AG10803 (cell line): Measurements from ENCODE around the gene DLG2.

ENCODE experiments used
- DNase-seq: peaks from one replicate; pipeline ENCODE4 v3.0.0; 2010; ENCODE audit warnings: low read depth
- H3K4me3 ChIP-seq: 2 replicates; pipeline ENCODE4 v1.5.1; 2011; ENCODE audit warnings: mild to moderate bottlenecking, low read length, control low read depth
- TF ChIP-seq, protein P1 (sequence below): conservative IDR thresholded peaks from 2 replicates; pipeline ENCODE4 v1.5.1; 2011; ENCODE audit warnings: mild to moderate bottlenecking, low read length, control low read depth, inconsistent platforms

Gene DLG2

DNA sequence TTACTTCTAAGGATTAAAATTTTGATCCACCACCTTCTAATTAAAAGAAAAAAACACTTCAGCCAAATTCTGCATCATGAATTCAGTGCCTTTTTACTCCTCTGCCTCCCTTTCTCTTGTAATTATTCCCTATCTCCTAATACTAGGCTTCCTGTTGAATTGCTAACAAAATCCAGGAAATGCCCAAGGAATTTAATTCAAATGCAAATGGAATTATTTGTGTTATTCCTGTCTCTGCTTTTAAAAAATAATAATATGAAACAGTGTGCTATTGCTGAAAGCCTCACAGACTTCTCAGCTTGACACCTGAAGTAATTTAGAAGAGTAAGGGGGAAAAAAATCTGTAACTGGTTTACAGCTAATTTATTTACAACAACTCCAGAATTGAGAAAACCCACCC, 85.5 kb downstream of the DLG2 start:
- no peak overlapping the region for H3K4me3 ChIP-seq
- no peak for DNase-seq
- TF ChIP-seq, protein P1, sequence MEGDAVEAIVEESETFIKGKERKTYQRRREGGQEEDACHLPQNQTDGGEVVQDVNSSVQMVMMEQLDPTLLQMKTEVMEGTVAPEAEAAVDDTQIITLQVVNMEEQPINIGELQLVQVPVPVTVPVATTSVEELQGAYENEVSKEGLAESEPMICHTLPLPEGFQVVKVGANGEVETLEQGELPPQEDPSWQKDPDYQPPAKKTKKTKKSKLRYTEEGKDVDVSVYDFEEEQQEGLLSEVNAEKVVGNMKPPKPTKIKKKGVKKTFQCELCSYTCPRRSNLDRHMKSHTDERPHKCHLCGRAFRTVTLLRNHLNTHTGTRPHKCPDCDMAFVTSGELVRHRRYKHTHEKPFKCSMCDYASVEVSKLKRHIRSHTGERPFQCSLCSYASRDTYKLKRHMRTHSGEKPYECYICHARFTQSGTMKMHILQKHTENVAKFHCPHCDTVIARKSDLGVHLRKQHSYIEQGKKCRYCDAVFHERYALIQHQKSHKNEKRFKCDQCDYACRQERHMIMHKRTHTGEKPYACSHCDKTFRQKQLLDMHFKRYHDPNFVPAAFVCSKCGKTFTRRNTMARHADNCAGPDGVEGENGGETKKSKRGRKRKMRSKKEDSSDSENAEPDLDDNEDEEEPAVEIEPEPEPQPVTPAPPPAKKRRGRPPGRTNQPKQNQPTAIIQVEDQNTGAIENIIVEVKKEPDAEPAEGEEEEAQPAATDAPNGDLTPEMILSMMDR: no peak

DNA sequence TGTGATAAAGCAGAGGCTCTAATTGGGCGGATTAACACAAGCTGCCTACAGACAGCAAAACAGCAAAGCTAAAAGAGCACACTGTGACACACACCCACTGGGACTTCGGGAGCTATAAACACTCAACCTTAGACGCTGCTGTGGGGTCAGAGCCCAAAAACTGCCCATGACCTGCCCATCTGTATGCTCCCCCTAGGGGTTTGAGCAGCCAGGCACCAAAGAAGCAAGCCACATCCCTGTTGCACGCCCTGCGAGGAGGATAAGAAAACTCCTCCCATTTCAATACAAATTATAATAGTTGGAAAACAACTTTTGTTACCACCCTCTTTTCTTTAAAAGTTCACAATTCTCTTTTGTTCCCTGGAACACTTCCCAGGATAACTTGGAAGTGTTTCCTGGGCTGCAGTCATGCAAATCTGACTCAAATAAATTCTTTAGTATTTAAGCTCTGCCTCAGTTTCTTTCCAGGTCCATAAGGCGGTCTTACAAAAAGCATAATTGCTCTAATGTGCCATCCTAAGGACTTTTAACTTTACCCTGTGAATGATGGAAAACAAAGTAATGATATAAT, 86.4 kb downstream of the DLG2 start:
- DNase-seq: no peak
- no peak overlapping the region for H3K4me3 ChIP-seq
- TF ChIP-seq, protein P1: no peak

DNA sequence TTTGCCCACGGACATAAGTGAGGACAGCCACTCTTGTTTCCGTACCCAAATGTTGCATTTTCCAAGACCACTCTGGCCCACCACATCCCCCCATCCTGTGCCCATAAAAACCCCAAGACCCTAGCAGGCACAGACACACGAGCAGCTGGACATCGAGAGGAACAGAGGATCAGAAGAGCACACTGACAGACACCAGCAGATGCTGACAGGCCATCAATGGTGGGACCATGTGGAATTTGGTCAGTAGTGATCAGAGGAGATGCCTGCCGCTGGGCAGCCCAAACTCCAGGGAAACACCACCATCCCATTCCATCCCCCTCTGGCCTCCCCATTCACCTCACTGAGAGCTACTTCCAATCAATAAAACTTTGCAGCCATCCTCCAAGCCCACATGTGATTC, 87.0 kb downstream of the DLG2 start:
- H3K4me3 ChIP-seq: no peak overlapping the region

DNA sequence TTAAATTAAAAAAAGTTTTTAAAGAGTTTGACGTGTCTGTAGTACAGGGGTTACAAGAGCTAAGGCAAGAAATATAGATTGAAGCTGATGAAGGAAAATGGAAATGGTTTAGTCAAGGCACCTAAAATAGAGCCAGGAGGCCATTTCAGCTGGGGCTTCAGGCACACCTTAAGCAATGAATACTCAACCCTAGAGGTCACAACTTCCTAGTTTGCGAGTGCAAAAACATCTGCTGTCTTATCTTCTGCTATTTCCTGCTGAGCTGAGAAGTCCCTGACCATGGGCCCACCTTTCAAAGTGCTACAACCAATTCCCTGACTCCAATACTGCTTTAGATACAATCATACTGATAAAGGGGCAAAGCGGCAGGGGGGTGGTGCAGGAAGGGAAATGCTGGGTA, 87.4 kb downstream of the DLG2 start:
- DNase-seq: no peak
- TF ChIP-seq, protein P1: no peak
- H3K4me3 ChIP-seq: no peak overlapping the region

More for the DNA sequence above, 87.0 kb downstream of the DLG2 start:
- DNase-seq: no peak
- TF ChIP-seq, protein P1: no peak

DNA sequence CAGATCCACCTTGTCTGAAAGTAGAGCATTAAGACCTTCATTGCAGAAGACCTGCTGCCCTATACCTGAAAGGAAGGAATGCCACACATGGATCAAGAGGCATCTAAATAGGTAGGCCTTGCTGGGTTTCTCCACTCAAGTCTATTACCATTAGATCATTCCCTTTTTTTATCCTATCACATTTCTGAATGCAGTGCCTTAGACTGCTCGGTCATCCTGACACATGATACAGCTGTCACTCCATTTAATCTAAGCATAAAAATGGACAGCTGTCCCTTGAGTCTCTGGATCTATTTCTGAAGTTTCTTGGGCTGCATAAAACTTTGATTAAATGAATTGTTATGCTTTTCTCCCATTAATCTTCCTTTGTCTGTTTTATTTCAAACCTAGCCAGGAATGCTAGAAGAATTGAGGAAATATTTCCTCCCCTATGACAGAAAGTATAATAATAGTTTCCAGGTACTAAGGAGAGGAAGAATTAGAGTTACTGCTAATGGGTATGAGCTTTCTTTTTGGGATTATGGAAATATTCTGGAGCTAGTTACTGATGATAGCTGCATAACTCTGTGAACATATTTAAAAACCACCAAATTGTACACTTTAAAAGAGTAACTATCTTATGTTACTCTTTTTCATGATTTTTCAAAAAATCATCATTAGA, 88.0 kb downstream of the DLG2 start:
- no peak overlapping the region for H3K4me3 ChIP-seq
- TF ChIP-seq, protein P1: no peak
- no peak for DNase-seq

DNA sequence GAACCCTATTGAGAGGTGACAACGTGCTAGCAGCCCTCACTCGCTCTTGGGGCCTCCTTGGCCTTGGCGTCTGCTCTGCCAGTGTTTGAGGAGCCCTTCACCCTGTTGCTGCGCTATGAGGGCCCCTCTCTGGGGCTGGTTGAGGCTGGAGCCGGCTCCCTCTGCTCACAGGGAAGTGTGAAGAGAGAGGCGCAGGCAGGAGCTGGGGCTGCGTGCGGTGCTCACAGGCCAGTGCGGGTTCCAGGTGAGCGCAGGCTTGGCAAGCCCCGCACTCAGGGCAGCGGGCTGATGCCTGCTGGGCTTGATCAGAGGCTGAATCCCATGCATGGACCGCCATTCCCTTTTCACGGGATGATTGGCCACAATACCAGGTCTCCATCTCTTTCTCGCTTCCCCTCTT, 90.7 kb downstream of the DLG2 start:
- no peak overlapping the region for H3K4me3 ChIP-seq
- no peak for DNase-seq
- TF ChIP-seq, protein P1: no peak

DNA sequence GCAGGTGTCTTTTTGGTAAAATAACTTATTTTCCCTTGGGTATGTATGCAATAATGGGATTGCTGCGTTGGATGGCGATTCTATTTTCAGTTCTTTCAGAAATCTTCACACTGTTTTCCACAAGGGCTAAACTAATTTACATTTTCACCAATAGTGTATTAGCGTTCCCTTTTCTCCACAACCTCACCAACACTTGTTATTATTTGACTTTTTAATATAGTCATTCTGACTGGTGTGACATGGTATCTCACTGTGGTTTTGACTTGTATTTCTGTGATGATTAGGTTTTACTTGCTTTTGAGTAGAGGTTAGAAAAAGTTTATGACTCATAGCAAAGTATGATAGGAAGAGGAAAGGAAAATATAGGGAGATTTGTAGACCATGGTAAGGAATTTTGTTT, 92.3 kb downstream of the DLG2 start:
- H3K4me3 ChIP-seq: no peak overlapping the region
- DNase-seq: no peak
- TF ChIP-seq, protein P1: no peak
